Lower leg skin (tissue), 4 donors: ENCODE results near the gene SERPINI1. TPM values are rescaled to one million over a fixed set of nuclear protein-coding genes. Genes with fewer than 3 reads are reported as not detected.

Experiments used
- DNase-seq, 2 donors: peaks; one replicate each; pipeline ENCODE4 v3.0.0-alpha.2; 2019; ENCODE audit warnings: low spot score in 2 of 2
- H3K4me3 ChIP-seq: fragments of 200-600 bp; sonication (generic); 2 replicates; pipeline ENCODE4 v1.5.1; 2017; ENCODE audit warnings: mild to moderate bottlenecking, low read depth; ENCODE audit not compliant: poor library complexity, severe bottlenecking
- CTCF ChIP-seq, 3 donors: fragments of 450-650 bp; IDR thresholded peaks; one replicate each; pipeline ENCODE4 v1.5.1; 2016; ENCODE audit warnings: antibody characterized with exemption in 3 of 3, mild to moderate bottlenecking in 3 of 3, moderate library complexity in 2 of 3
- POLR2A ChIP-seq, 2 donors: fragments of 450-650 bp; IDR thresholded peaks; one replicate each; pipeline ENCODE4 v1.6.1; 2016 to 2017; ENCODE audit warnings: antibody characterized with exemption in 2 of 2, mild to moderate bottlenecking in 1 of 2, moderate library complexity in 1 of 2
- WGBS, 2 donors: methylation state at CpG; one replicate each; pipeline ENCODE4 v1.1.5; 2018; 5-methylcytosine and 5-hydroxymethylcytosine counted together
- intact Hi-C: fragments of 100-400 bp; cut with DNase I; formaldehyde crosslinking; loops from one replicate; pipeline ENCODE4 v1.15.0; 2023; ENCODE audit warnings: low total_unique reads
- total RNA-seq, 4 donors: library from RNA; depleted of rRNA; stranded (reverse); fragments of >200 nt; gene quantifications; one replicate each; pipeline ENCODE4 v1.1.0, GENCODE V29; 2016

The SERPINI1 gene
- total RNA-seq, 4 donors from 2014 or later, result 0.42 to 6.2 (median 2.3) TPM

- 44 to 47% methylated on average over 1 of the region's 1 CpG for WGBS, 2 donors
- TF ChIP-seq POLR2A (IDR thresholded peaks at IDR 0.05) (no peak), CTCF (IDR thresholded peaks at IDR 0.05) (no peak)
- DNase-seq, result no peak
- intact Hi-C loops, result no loop called here
- H3K4me3 ChIP-seq, result no peak overlapping the region
These were observed 25.8 kb downstream of the SERPINI1 start for GRCh38 chr3:167761302-167761701.

- H3K4me3 ChIP-seq, result no peak overlapping the region
- intact Hi-C loops, result no loop called here
- DNase-seq, result no peak
- WGBS, 2 donors, result 69 to 70% methylated on average over 2 of the region's 2 CpGs
- no peak for TF ChIP-seq POLR2A (IDR thresholded peaks at IDR 0.05)
- TF ChIP-seq CTCF (IDR thresholded peaks at IDR 0.05), result no peak
These were observed 26.8 kb downstream of the SERPINI1 start for GRCh38 chr3:167762296-167762695.

GRCh38 chr3:167772992-167773391, 37.5 kb downstream of the SERPINI1 start:
- H3K4me3 ChIP-seq, result no peak overlapping the region
- TF ChIP-seq CTCF (IDR thresholded peaks at IDR 0.05), result no peak
- TF ChIP-seq POLR2A (IDR thresholded peaks at IDR 0.05), result no peak
- no peak for DNase-seq
- intact Hi-C loops, result no loop called here
- 58 to 64% methylated on average over 3 of the region's 3 CpGs for WGBS, 2 donors

GRCh38 chr3:167773584-167773983, 38.1 kb downstream of the SERPINI1 start:
- intact Hi-C loops, result no loop called here
- H3K4me3 ChIP-seq, result no peak overlapping the region
- WGBS, 2 donors, result 36 to 72% methylated on average over 1 of the region's 1 CpG
- TF ChIP-seq POLR2A (IDR thresholded peaks at IDR 0.05) (no peak), CTCF (IDR thresholded peaks at IDR 0.05) (no peak)
- DNase-seq, result no peak

- TF ChIP-seq CTCF (IDR thresholded peaks at IDR 0.05) (no peak), POLR2A (IDR thresholded peaks at IDR 0.05) (no peak)
- no peak overlapping the region for H3K4me3 ChIP-seq
- intact Hi-C loops, result no loop called here
- no peak for DNase-seq
- 23 to 25% methylated on average over 4 of the region's 4 CpGs for whole genome bisulfite sequencing, 2 donors
These were observed 40.7 kb downstream of the SERPINI1 start for GRCh38 chr3:167776066-167776685.

- no peak overlapping the region for H3K4me3 ChIP-seq
- WGBS, 2 donors, result 44 to 63% methylated on average over 1 of the region's 1 CpG
- no peak for DNase-seq
- intact Hi-C loops, result no loop called here
- TF ChIP-seq CTCF (IDR thresholded peaks at IDR 0.05), result no peak
- TF ChIP-seq POLR2A (IDR thresholded peaks at IDR 0.05), result no peak
These were observed 41.8 kb downstream of the SERPINI1 start for GRCh38 chr3:167777356-167777755.
